Activated CD8-positive, alpha-beta memory T cell treated with anti-CD3 and anti-CD28 coated beads for 48 hours (primary cell): ENCODE results near the gene BTG4.

Source experiments
- DNase-seq, 3 experiments: peaks; one replicate each; pipeline ENCODE4 v3.0.0-alpha.2; 2020; ENCODE audit warnings: low read depth in 2 of 3, low spot score in 2 of 3

The BTG4 gene

GRCh38 chr11:111456086-111456858, 55.9 kb downstream of the BTG4 start:
- DNase-seq: no peak

- no peak for DNase-seq
Observed at GRCh38 chr11:111455291-111456085, 56.7 kb downstream of the BTG4 start.

GRCh38 chr11:111454561-111455192, 57.5 kb downstream of the BTG4 start:
- DNase-seq: peak; percentile 47 to 58 (median 52)

GRCh38 chr11:111452817-111453552, 59.2 kb downstream of the BTG4 start:
- no peak for DNase-seq

- no peak for DNase-seq
Observed at GRCh38 chr11:111452146-111452545, 60.0 kb downstream of the BTG4 start.

GRCh38 chr11:111450480-111451320, 61.5 kb downstream of the BTG4 start:
- DNase-seq: no peak

- DNase-seq: no peak
Observed at GRCh38 chr11:111449696-111450479, 62.3 kb downstream of the BTG4 start.

GRCh38 chr11:111448831-111449557, 63.2 kb downstream of the BTG4 start:
- no peak for DNase-seq

GRCh38 chr11:111448414-111448813, 63.8 kb downstream of the BTG4 start:
- no peak for DNase-seq

GRCh38 chr11:111447931-111448330, 64.3 kb downstream of the BTG4 start:
- DNase-seq: no peak

- DNase-seq: no peak
Observed at GRCh38 chr11:111447112-111447471, 65.1 kb downstream of the BTG4 start.

GRCh38 chr11:111446404-111447111, 65.6 kb downstream of the BTG4 start:
- peak in 2 of 3 experiments; percentile 29 to 48 for DNase-seq

GRCh38 chr11:111445586-111445985, 66.6 kb downstream of the BTG4 start:
- no peak for DNase-seq
